HG03439 (cell line): ENCODE results near the gene STMN1.

Experiments used
- ATAC-seq: cut with Tn5 transposase; IDR thresholded peaks from one replicate; pipeline ENCODE4 v1.9.1; 2021; ENCODE audit warnings: mild to moderate bottlenecking, moderate library complexity; ENCODE audit not compliant: unreplicated experiment

The STMN1 gene

DNA sequence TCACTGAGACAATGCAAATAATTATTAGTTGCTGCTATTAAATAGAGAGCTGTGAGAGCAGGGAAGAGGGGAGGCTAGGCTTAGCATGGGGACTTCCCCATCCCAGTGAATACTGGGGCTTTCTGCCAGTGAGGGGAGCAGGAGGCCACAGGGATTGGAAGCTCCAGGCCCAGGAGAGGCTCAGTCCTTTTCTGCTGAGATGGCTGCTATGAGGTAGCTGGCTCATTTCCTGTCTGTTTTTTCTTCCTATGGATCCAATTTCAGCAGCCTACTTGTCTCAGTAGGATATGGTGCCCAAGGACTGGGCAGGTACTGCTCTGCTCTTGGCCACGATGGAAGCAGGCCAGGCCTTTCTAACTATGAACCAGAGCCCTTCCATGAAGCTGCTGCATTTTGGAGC lies 10.0 kb downstream of the STMN1 start:
- no peak for ATAC-seq

DNA sequence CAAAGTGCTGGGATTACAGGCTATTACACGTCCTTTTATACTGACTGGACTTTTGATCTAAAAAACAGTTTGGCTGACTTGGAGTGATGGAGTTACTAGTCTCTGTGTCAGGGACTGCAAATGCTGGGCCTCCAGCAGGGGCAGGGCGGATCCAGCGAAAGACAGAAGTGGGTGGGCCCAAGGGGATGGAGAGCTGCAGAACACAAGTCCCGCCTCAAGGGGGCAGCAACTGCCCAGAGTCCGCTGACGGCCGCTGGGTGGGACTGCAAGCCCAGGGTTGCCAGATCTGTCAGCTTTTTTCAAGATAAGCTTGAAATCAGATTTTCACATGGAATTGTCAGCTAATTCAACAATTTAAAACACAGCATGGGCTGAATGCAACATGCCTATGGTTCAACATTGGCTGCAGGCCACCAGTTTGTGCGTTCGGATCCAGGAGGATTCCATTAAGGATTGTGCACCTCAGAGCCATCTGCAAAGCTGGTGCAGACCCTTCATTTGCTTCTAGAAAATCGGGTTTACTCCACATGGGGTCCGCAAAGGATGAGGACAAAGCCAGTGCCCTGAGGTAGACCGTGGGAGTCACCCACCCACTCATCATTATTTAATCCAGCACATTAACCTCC lies 10.7 kb downstream of the STMN1 start:
- peak; percentile 83 for ATAC-seq

DNA sequence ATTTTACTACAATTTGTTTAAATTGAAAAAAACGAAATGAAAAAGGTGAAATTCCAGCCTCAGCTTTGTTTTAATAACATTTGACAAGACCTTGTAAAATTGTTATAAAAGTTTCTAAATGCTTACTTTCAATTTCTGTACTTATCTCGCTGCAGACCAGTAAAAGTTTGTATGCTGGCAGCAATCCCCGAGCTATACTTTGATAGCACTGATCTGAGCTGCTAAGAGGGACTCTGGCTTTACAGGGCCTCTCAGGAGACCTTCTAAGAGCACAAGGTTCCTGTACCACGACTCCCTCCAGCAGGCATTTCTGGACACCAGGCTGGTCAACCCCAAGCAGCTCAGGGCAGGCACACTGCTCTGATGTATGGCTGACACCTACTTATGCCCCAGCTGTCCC lies 13.1 kb downstream of the STMN1 start:
- ATAC-seq = no peak

- no peak for ATAC-seq
Observed at GRCh38 chr1:25891606-25892005, 14.6 kb downstream of the STMN1 start.

DNA sequence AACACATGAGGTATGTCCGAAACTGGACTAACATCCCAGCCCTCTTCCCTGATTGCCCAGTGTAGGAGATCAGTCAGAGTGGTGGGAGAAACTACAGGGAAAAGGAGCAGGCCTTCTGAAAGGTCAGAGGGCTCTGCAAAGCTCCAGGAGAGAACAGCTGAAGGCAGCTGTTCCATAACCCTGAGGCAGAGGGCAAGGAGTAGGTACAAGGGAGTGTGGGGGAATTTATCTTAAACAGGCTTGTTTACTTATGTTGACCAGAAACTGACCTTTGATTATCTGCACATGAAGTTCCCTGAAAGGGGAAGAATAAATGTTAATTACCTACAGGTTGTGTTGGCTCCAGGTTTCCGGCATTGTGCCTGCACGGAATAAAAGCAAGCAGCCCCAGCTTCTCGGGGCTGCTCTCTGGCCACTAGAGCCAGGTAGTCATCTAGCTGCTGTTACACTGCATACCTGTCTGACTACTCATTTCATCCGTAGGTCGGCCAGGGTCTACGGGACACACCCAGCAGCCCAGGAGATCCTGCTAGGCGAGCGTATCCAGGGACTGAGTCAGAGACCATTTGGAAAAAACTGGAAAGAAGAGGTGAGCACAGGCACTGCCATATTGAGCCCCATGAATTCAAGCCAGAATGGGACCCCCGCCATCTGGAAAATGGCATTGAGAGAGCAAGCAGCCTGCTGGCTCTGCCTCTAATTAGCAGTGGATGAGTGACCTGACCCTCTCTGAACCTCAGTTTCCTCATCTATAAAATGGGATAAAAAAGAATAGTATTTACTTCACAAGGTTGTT lies 15.8 kb downstream of the STMN1 start:
- no peak for ATAC-seq

GRCh38 chr1:25889470-25889869 lies 16.7 kb downstream of the STMN1 start:
- ATAC-seq = no peak

DNA sequence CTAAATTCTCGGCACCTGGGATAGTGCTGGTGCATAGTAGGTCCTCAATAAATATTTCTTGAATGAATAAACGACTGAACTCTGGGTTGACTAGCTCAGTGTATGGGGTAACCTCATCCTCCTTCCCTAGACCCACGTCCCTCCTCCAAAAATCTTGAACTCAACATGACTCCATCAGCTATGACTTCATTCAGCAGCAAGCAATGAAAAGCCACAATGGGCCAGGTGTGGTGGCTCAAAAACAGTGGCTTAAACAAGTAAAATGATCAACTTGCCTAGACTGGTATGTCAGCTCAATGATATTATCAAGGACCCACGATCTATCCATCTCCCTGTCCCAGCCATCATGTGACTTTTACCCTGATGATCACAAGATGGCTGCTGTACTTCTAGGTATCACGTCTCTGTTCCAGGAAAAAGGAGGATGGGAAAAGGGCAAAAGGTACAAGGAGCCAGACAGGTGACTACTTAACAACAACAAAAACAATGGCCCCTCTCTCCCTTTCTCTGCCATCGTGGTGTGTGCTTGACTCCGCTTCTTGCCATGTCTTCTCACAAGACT lies 17.7 kb downstream of the STMN1 start:
- ATAC-seq = no peak

DNA sequence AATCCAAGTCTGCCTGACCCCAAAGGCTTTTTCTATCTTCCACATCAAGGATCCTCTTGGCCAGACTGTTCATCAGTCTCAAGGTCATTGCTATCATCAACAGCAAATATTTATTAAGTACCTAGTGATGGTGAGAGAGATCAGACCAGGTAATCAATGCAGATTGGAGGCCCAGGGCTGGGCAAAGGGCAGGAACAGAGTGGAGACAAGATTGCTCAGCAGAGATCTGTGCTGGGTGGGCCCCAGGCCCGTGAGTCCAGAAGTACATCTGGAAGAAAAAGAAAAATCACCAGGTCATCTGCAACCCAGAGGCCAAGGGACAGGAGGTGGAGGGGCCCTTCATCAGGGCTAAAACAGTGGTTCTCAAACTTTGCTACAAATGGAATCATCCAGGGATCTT lies 20.6 kb downstream of the STMN1 start:
- ATAC-seq = no peak

DNA sequence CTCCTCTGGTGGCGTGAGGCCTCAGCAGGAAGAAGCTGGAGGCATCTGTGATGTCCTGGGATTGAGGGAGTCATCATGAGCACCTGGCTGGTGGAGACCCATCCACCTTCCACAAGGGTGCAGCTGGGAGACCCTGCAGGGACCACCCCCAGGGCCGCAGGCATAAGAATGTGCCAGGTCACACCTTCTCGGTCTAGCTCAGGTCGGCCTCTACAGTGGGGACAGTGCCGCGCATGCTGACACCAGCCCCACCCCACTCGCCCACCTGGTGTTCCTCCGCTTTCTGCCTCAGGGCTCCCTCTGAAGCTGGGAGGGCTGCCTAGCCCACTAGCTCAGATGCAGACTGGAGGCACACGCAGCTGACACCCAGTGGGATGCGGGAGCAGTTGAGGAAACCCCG lies 25.0 kb downstream of the STMN1 start:
- ATAC-seq = no peak

GRCh38 chr1:25880518-25880917 lies 25.7 kb downstream of the STMN1 start:
- no peak for ATAC-seq

DNA sequence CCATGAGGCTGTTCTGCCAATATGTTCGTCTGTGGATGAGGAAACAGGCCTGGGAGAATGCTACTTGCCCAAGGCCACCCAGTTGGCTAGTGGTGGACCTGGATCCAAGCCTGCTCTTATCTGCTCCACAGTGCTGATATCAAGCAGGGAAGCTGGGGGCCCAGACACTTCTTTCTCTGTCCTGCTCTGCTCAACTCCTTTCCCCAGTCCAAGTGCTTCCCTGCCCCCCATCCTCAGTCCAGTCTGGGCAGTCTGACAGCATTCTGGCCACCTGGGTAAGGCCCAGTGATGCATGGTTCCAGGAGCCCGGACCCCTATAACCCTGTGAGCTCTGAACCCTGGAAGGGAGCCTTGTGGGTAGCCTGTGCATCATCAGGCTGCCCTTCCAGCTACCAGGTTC lies 26.5 kb downstream of the STMN1 start:
- ATAC-seq = no peak

- no peak for ATAC-seq
Observed at GRCh38 chr1:25878690-25879089, 27.5 kb downstream of the STMN1 start.

DNA sequence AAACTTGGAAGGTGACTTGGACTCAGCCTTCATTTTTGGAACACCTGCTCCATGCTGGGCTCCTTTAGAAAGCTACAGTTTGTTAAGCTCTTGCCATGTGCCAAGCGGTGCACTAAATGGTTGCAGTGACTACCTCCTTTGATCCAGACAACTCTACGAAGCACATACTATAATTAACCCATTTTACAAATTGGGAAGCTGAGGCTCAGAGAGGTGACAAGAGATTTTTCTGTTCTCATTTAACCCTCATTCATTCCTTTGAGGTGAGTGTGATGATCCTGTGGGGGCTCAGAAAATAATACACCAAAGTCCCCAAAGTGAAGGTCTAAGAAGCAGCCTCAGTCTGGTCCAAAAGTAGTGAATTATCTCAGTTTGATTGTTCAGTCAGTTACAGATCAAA lies 29.1 kb downstream of the STMN1 start:
- no peak for ATAC-seq

DNA sequence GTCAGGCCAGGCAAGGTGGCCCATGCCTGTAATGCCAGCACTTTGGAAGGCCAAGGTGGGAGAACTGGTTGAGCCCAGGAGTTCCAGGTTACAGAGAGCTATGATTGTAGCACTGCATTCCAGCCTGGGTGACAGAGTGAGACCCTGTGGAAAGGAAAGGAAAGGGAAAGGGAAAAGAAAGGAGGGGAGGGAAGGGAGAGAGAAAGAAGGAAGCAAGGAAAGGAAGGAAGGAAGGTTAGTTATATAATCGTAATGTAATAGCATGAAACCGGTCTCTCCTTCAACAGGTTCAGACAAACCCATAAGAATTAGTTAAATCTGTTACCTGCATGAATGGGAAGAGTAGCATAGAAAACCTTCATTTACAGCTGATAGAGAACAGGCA lies 29.5 kb downstream of the STMN1 start:
- ATAC-seq = no peak

DNA sequence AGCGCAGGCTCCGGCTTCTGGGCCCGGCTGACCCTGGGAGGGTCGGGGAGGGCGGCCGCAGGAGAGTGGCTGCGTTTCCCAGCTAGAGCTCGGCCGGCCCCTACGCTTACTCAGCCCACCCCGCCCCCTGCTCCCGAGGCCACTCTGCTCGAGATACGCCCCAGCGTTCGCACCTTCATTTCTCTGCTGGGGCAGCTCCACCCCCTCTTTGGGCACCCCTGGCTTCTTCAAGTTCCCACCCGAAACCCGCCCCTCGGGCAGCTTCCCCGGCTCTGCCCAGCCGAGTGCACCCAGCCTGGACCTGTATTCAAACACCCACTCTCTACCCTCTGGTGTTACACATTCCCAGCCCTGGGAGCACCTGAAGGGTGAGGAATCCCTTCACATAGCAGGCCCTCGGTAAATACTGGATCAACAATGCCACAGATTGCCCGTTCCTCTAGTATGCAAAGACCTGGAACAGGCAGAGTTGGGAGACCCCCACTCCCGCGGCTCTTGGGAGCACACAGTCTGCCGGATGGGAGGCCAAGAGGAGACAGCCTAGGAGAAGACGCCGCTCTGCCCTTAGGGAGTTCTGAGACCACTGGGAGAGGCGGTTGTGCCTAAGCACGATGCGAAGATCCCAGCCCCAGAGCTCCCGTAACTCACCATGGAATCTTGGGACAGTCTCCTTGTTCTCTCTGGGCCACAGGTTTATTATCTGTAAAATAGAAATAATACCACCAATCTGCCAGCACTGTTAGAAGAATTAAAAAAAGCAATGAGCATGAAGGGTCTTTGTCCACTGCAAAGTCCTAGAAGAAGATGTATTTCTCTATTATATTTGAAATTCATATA lies 30.1 kb downstream of the STMN1 start:
- ATAC-seq = no peak

- peak; percentile 48 for ATAC-seq
Observed at GRCh38 chr1:25875154-25875855, 30.9 kb downstream of the STMN1 start, which contains the start of gene PAQR7. Gene PAQR7 (minus strand): TSS chr1:25875708. CDS start chr1:25863839, 11,869 bp downstream.

DNA sequence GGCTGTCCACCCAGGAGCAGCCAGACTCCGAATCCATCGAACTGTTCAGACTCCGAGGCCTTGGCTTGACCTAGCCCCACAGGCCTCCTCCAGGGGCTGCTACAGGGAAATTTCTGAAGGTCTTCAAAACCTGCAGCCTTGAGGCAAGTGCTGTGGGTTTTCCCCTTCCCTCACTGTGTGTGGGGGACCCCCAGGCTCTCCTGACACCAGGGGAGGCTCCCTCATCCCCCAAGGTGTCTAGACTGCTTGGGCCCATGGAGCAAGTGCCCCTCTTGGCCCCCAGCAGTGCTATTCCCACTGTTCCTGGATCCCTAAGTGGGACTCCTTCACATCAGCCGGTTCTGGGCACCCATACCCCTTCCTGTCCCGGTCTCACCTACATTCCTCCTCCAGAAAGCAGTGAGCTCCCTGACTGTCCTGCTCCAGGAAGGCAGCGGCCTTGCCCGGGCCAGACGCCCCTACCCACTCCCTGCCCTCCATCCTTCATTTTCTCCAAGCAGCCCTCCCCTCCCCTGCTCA lies 31.5 kb downstream of the STMN1 start:
- no peak for ATAC-seq

DNA sequence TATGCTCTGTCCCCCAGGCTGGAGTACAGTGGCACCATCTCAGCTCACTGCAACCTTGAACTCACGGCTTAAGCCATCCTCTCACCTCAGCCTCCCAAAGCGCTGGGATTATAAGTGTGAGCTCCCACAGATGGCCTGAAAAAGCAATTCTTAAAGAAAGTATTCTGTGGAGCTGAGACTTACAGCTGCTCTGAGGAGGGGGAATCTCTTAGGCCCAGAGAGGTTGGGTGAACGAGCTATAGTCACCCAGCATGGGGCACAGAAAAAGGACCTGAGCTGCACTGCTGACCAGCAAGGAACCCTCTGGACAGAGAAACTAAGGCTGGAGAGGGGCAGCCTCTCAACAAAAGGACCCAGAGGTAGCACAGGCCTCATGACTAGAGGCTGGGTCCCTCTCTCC lies 32.0 kb downstream of the STMN1 start:
- no peak for ATAC-seq

GRCh38 chr1:25873120-25873519 lies 33.1 kb downstream of the STMN1 start:
- ATAC-seq = no peak

GRCh38 chr1:25872713-25873112 lies 33.5 kb downstream of the STMN1 start:
- ATAC-seq = no peak
